G401 (cell line): ENCODE measurements around the gene FASTKD2. TPM values are rescaled to one million over a fixed set of nuclear protein-coding genes. Genes with fewer than 3 reads are reported as not detected.

Source experiments
- DNase-seq: peaks from one replicate; pipeline ENCODE4 v3.0.0-alpha.2; 2015; ENCODE audit warnings: low spot score
- in situ Hi-C: cut with HindIII; loops from 2 replicates; pipeline ENCODE4 v1.10.0; 2016; ENCODE audit warnings: low sequenced_read_pairs, mixed read lengths
- total RNA-seq: library from RNA; depleted of rRNA; stranded (reverse); fragments of >200 nt; shearing (Covaris generic); gene quantifications from 2 replicates; pipeline ENCODE4 v1.2.3, GENCODE V29; 2014; rRNA removed

Gene FASTKD2
- total RNA-seq, 1 experiment from 2014 or later = 85.5 TPM

- in situ Hi-C loops = no loop called here
- DNase-seq = no peak
Observed at GRCh38 chr2:206824993-206825392, 59.6 kb downstream of the FASTKD2 start.

- no peak for DNase-seq
- in situ Hi-C loops = no loop called here
Observed at GRCh38 chr2:206831442-206831995, 66.1 kb downstream of the FASTKD2 start.

GRCh38 chr2:206832873-206833272 lies 67.5 kb downstream of the FASTKD2 start:
- DNase-seq = no peak
- in situ Hi-C loops = no loop called here

- no peak for DNase-seq
- in situ Hi-C loops = no loop called here
Observed at GRCh38 chr2:206833291-206833690, 67.9 kb downstream of the FASTKD2 start.

GRCh38 chr2:206836722-206837121 lies 71.3 kb downstream of the FASTKD2 start:
- DNase-seq = no peak
- in situ Hi-C loops = no loop called here

GRCh38 chr2:206837775-206838174 lies 72.4 kb downstream of the FASTKD2 start:
- DNase-seq = no peak
- in situ Hi-C loops = no loop called here

GRCh38 chr2:206838690-206839089 lies 73.3 kb downstream of the FASTKD2 start:
- in situ Hi-C loops = no loop called here

GRCh38 chr2:206840999-206841398 lies 75.6 kb downstream of the FASTKD2 start:
- in situ Hi-C loops = no loop called here
- DNase-seq = no peak

More at GRCh38 chr2:206838690-206839089, 73.3 kb downstream of the FASTKD2 start:
- no peak for DNase-seq

Other genes starting within 250 kb of the FASTKD2 start
- not detected in 2 replicates for gene FAM237A, start 123.1 kb upstream of the FASTKD2 start, total RNA-seq
- not detected in 2 replicates for gene DYTN, start 47.2 kb upstream of the FASTKD2 start, total RNA-seq
- gene MDH1B, start 278 bp upstream of the FASTKD2 start, total RNA-seq = 2.6 and 6.9 TPM in 2 replicates
- gene CPO, start 173.9 kb downstream of the FASTKD2 start, total RNA-seq = 0.62 TPM in 1 of 2 replicates, not detected in the other